C1 segment of cervical spinal cord (tissue), 14 donors: ENCODE data around the gene CFAP65.

Experiments
- DNase-seq, 14 donors: peaks; one replicate each; lab custom pipeline; 2025; lab: John Stamatoyannopoulos, UW

Gene CFAP65

GRCh38 chr2:219041252-219041651 is at the start of gene CFAP65:
CFAP65 (minus strand) TSS chr2:219041516; CDS start chr2:219039048, 2,468 bp downstream.
- DNase-seq: peak in 9 of 14 donors; percentile 8 to 53 (median 22)

DNA sequence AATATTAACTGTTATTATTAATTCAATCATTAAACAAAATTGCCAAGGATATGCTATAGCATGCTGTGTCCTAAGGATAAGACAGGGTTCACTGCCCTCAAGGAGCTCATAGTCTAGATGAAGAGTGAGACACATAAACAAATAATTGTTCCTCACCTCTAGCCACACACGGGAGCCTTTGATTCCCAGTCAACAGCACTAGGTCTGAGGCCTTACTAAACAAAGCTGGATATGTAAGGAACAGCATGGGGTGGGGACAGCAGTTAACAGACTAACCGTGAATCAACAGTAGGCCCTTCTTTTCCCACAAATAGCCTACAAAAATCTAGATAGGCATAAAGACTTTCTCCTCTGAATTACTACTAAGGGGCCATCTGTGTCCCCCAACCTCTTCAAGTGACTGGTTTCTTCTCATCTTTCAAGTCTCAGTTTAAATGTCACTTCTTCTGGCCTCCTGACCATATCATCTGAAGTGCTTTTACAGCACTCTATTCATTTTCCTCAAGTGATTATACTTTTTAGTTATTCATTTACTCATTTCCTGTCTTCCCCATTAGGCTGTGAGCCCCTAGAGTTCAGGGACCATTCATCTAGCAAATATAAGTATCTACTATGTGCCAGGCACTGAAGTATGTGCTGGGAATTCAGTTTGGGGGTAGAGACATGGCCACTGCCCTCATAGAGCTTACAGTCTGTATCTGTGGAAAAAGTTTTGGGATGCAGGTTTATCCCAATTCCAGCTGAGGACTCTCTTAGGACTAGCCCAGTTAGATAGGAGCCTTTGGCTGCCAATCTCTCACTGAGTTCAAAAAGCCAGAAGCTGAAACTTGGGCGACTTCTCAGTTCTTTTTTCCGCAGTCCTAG is 49.4 kb upstream of the CFAP65 start:
- no peak for DNase-seq

- no peak for DNase-seq
Observed at GRCh38 chr2:219089330-219089729, 48.0 kb upstream of the CFAP65 start.

- DNase-seq: no peak
Observed at GRCh38 chr2:219087848-219088247, 46.5 kb upstream of the CFAP65 start.

GRCh38 chr2:219087361-219087760 is 46.0 kb upstream of the CFAP65 start:
- no peak for DNase-seq

DNA sequence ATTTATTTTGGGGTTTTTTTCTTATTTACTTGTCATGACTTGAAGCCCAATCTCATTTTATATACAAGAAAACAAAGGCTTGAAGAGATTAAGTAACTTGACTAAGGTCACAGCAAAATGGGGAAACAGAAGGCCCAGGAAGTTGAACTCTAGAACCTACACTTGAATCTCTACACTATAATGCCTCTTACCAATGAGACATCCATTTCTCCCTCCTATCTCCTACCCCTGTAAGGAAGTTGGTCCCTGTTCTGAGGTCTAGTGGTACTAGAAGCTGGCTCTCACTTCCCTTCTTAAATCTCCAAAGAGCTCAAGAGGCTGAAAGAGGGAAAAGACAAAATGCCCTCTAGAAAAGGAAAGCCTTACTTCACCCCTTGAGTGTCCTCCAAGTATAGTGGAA is 44.9 kb upstream of the CFAP65 start:
- no peak for DNase-seq

- DNase-seq: no peak
Observed at GRCh38 chr2:219084791-219085190, 43.5 kb upstream of the CFAP65 start.

GRCh38 chr2:219082332-219082958 is 41.1 kb upstream of the CFAP65 start:
- no peak for DNase-seq

- DNase-seq: no peak
Observed at GRCh38 chr2:219081701-219082331, 40.5 kb upstream of the CFAP65 start.

- no peak for DNase-seq
Observed at GRCh38 chr2:219081096-219081495, 39.8 kb upstream of the CFAP65 start.

DNA sequence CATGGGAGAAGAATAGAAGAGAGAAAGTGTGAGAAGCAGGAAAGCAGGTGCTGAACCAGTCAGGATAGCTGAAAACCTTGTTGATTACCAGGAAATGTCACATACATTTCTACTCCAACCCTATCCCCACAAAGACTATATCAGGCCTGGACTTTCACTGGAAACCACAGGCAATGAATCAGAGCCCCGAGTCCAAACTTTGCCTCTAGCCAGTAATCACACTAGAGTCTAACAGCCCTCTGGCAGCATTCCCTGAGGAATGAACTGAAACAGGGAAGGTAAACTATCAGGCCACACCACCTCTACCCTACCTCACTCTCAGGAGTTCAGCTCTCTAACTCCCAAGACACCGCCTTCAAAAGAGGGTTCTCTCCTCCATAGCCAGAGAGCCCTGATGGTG is 38.1 kb upstream of the CFAP65 start:
- no peak for DNase-seq

DNA sequence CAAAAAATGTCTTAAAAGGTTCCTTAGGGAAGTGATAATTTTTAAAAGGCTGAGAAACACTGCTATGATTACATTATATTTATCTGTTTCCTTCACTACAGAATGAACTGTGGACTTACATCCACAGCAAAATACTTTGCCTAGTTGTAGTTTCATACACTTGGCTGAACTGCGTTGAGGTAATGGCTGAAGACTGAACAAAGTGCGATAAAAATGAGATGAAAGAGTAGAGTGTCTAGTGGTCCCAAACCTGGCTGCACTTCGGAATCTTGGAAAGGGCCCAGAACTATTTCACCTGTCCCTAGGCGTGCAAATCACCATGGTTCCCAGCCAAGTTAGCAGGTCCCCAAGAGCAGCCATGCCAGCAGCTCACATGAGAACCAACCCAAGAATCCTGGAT is 37.6 kb upstream of the CFAP65 start:
- no peak for DNase-seq

GRCh38 chr2:219078126-219078525 is 36.8 kb upstream of the CFAP65 start:
- no peak for DNase-seq

DNA sequence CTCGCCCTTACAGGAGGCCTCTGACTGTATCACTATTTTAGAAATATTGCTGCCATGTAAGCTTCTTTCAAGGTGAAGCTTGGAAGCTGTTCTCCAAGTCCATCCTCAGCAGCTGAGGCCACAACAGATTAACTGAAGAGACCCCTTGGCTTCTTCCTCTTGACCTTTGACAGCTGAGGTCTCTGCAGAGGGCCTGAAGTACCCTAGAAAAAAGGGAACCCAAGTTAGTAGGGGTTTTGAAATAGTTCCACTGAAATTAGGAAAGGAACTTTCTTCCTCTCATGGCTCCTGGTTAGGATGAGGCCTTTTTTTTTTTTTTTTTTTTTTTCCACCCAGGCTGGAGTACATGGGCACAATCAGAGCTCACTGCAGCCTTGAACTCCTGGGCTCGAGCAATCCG is 34.9 kb upstream of the CFAP65 start:
- no peak for DNase-seq

DNA sequence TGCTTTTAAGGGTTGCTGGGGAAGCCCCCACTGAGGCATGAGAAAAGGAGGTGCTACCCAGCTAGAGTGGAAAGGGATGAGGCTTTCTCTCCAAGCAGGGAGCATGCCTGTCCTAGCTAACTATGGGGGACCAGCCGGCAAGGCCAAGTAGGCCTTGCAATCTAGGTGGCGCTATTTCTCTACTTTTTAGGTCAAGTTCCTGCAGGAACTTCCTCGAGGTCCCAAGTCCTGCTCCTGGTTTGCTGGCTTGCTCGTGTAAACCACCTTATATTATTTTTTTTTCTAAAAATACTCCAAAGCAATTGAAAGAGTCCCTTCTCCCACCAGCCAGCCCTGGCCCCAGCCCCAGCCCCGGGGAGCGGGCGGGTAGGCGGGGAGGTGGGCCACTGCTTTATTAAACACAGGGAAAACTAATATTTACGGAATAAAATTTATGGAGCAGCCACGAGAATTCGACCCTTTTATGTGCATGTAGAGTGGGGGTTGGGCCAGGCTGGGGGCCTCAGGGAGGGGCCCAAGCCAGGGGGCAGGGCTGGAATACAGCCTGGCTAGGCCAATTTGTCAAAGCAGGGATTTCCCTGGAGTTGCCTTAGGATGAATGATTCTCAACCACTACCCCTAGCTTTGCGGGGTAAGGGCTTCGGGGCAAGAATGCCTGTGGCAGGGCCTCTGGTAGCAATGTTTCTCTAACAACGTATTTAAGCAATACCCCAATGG is 32.3 kb upstream of the CFAP65 start:
- DNase-seq: peak in 1 of 14 donors; percentile 6

DNA sequence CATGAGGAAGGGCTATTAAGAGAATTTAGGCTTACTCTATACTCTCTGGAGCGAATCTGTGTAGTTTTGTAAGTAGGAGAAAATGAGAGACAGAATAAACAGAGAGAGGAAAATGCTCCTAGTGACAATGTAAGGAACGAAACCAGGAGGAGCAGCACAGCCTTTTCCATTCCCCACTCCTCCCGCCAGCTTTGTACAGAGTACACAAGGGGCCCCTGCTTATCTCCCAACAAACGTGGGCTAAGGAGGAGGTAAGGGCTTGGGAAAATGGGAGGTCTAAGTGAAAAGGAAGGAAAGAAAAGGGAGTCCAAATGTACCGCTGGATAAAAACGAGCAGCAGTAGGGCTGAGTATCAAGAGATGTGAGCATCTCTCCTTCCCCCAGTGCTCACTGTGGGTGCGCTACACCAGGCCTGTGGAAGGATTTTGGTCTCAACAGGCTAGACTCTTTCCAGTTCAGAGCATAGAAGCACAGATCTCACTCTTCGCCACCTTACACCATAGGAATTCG is 31.5 kb upstream of the CFAP65 start:
- DNase-seq: no peak

- no peak for DNase-seq
Observed at GRCh38 chr2:219071131-219071816, 30.0 kb upstream of the CFAP65 start.

- no peak for DNase-seq
Observed at GRCh38 chr2:219065484-219065883, 24.2 kb upstream of the CFAP65 start.

GRCh38 chr2:219062081-219062480 is 20.8 kb upstream of the CFAP65 start:
- DNase-seq: no peak

DNA sequence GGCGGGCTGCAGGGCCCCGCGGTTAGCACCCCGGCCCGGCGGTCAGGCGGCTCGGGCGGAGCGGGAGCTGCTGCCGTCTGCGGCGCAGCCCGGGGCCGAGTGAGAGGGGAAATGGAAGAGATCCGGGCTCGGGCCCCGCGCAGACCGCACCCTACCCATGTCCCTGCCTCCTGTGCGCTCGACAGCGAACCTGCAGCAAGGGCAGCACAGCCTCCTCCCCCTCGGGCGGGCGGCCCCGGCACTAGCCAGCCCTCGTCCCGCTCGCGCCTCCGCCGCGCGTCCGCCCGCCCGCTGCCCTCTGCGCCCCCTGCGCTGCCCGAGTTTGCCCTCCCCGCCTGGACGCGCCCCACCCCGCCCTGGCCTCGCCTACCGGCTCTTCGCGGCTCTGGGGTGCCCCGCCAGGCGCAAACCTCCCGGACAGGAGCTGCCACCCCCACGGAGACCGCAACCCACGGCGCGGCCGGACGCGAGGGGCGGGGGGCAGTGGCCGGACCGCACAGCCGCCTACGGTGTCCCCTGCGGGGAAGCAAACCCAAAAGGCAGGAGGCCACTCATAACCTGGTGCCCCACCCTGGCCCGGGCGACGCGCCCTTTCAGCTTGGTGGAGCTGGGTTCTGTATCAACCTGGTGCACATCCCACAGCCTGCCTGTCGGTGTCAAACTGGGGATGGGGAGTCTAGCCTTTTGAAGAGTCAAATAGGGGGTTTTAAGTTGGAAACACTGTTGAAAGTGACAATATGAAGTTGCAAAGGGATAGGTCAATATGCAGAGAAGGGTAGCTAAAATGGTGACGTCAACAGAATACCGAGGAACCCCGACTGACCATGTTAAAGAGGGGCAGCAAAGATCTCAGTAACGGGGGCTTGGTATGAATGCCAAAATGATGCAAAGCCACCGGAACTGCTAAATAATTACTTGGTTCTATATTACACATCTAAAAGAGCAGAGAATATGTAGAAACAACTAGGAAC is 19.8 kb upstream of the CFAP65 start, which contains the start of gene IHH:
TSS of gene IHH (minus strand) at position 101 of the 971 bp plus-strand sequence. CDS start 454 bp downstream, outside the sequence.
- DNase-seq: no peak
